ENCODE data around the gene SLC4A9.

Gene SLC4A9

GRCh38 chr5:140357726-140358093 is 2.3 kb upstream of the SLC4A9 start:
- peak; percentile 71 for DNase-seq (ENCODE audit: low read depth, low spot score)
- peak overlapping the region; percentile 29 for H3K4me3 ChIP-seq (ENCODE audit: low read length)

GRCh38 chr5:140358738-140359310 is 1.2 kb upstream of the SLC4A9 start:
- H3K4me3 ChIP-seq (ENCODE audit: low read length) = no peak overlapping the region
- DNase-seq (ENCODE audit: low read depth, low spot score) = no peak

DNA sequence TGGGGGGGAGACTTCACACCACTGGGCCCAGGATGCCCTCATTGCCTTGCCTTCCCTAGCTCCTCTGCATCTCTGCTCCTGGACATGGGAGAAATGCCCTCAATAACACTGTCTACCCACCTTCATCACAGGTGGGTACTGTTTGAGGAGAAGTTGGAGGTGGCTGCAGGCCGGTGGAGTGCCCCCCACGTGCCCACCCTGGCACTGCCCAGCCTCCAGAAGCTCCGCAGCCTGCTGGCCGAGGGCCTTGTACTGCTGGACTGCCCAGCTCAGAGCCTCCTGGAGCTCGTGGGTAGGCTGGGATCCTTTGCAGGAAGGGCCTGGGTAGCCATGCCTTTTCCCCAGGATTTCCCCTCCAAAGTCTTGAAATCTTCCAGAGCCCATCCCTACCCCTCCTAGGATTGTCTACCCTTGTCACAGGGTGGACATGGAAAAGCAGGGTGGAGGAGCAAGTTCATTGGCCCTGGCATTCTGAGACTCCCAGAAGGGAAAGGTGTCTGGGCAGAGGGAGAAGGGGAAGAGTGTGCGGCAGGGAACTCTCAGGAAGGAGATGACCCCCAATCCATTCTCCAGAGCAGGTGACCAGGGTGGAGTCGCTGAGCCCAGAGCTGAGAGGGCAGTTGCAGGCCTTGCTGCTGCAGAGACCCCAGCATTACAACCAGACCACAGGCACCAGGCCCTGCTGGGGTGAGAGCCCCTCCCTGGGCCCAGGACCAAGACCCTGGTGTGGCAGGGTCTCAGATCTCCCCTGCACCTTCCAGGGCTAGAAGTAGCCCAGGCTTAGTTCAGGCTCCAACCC is 886 bp downstream of the SLC4A9 start:
- DNase-seq (ENCODE audit: low read depth, low spot score) = no peak
- no peak overlapping the region for H3K4me3 ChIP-seq (ENCODE audit: low read length)

- no peak overlapping the region for H3K4me3 ChIP-seq (ENCODE audit: low read length)
- DNase-seq (ENCODE audit: low read depth, low spot score) = no peak
These were observed 1.9 kb downstream of the SLC4A9 start for GRCh38 chr5:140361901-140362300.

GRCh38 chr5:140362311-140362710 is 2.3 kb downstream of the SLC4A9 start:
- H3K4me3 ChIP-seq (ENCODE audit: low read length) = no peak overlapping the region

GRCh38 chr5:140362875-140363630 is 3.1 kb downstream of the SLC4A9 start:
- 0 out of 2 replicates have a peak overlapping the region, but pooled peaks have one; percentile 7 for H3K4me3 ChIP-seq (ENCODE audit: low read length)
- no peak for DNase-seq (ENCODE audit: low read depth, low spot score)

More at GRCh38 chr5:140362311-140362710, 2.3 kb downstream of the SLC4A9 start:
- DNase-seq (ENCODE audit: low read depth, low spot score) = no peak

- no peak for DNase-seq (ENCODE audit: low read depth, low spot score)
- H3K4me3 ChIP-seq (ENCODE audit: low read length) = no peak overlapping the region
These were observed 3.9 kb downstream of the SLC4A9 start for GRCh38 chr5:140363631-140364471.

DNA sequence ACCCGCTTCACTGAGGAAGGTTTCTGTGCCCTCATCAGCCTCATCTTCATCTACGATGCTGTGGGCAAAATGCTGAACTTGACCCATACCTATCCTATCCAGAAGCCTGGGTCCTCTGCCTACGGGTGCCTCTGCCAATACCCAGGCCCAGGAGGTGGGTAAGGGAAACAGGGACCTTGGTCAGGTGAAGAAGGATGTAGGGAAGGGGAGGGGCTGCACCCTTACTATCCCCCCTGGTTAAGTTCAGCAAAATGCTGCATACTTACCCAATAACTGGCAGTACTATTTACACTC is 4.4 kb downstream of the SLC4A9 start:
- DNase-seq (ENCODE audit: low read depth, low spot score) = no peak
- H3K4me3 ChIP-seq (ENCODE audit: low read length) = no peak overlapping the region

GRCh38 chr5:140365282-140365681 is 5.3 kb downstream of the SLC4A9 start:
- no peak overlapping the region for H3K4me3 ChIP-seq (ENCODE audit: low read length)
- no peak for DNase-seq (ENCODE audit: low read depth, low spot score)

DNA sequence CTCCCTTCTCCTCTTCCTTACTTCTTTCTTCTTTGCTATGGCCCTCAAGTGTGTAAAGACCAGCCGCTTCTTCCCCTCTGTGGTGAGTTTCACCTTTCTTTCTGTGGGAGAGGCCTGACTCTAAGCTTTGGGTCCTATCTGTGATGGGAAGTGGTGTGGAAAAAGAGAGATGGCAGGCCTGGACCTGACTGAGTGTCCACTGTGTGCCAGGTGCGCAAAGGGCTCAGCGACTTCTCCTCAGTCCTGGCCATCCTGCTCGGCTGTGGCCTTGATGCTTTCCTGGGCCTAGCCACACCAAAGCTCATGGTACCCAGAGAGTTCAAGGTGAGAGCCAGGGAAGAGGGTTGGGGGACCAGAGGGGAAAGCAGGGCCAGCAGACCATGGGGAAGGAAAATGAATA is 5.9 kb downstream of the SLC4A9 start:
- no peak overlapping the region for H3K4me3 ChIP-seq (ENCODE audit: low read length)
- DNase-seq (ENCODE audit: low read depth, low spot score) = no peak

DNA sequence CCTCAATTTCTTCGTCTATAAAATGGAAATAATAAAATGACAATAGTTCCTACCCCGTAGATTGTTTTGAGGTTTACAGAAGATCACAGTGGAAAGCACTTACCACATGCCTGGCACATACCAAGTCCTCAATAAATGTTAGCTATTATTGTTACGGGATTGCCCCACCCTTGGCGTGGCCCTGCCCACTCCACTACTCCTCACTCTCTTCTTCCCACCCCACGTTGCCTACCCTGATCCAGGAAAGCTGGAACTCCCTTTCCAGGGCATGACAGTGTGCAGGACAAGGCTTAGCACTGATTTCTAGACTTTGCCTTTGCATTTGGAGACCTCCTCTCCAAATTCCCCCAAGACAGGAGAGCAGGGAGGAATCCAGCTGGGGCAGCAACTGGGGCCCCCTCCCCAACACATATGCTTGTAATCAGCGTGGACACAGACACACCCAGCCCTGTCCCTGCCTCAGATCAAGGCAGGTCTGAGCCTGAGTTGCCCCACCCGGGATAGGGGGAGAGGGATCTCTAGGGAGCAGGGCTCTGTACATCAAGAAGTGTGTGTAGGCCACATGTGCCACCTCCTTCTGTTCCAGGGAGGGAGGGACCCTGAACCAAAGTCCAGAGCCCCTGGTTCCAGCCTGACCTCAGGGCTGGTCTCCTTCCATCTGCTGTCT is 6.7 kb downstream of the SLC4A9 start:
- DNase-seq (ENCODE audit: low read depth, low spot score) = no peak

DNA sequence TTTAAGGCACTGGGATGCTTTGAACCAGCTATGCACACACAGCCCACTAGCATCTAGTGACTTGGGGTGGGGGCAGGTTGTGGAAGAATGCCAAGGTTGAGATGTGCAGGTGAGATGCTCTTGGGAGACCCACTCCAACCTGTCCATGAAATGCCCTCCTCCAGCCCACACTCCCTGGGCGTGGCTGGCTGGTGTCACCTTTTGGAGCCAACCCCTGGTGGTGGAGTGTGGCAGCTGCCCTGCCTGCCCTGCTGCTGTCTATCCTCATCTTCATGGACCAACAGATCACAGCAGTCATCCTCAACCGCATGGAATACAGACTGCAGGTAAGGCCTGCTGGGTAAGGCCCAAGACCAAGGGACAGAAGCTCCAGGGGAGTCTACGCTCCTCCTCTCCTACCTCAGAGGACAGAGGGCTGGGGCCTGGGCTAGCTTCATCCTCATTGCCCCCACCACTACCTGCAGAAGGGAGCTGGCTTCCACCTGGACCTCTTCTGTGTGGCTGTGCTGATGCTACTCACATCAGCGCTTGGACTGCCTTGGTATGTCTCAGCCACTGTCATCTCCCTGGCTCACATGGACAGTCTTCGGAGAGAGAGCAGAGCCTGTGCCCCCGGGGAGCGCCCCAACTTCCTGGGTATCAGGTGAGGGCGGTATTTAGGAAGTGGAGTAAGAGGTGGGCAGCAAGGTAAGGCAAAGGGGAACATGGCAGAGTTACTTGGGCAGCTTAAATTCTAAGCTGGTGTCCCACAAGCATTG is 7.4 kb downstream of the SLC4A9 start:
- DNase-seq (ENCODE audit: low read depth, low spot score) = no peak
- no peak overlapping the region for H3K4me3 ChIP-seq (ENCODE audit: low read length)

More for the DNA sequence above, 6.7 kb downstream of the SLC4A9 start:
- no peak overlapping the region for H3K4me3 ChIP-seq (ENCODE audit: low read length)

GRCh38 chr5:140371356-140372151 is 11.6 kb downstream of the SLC4A9 start:
- DNase-seq (ENCODE audit: low read depth, low spot score) = no peak

DNA sequence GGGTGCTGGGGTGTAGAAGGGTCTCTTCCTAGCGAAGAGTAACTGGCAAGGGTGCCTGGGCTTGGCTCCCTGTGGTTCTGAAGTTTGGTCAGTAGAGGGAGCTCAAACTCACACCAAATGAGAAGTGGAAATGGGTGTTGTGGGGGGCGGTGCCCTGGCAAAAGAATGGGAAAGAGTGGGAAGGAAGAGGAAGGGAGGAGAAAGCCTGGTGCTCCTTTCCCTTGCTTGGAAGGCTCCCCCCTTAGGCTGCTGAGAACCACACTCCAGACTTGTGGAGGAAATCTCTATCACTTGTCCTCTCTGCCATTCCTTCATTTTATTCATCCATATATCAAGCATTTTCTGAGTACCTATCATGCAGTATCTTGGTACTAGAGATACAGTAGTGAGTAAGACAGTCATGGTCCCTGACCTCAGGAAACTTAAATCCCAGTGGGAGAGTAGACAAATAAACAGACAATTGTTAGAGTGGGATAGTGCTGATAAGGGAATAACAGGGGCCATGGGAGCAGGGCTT is 13.0 kb downstream of the SLC4A9 start:
- DNase-seq (ENCODE audit: low read depth, low spot score) = no peak
- no peak overlapping the region for H3K4me3 ChIP-seq (ENCODE audit: low read length)

More at GRCh38 chr5:140371356-140372151, 11.6 kb downstream of the SLC4A9 start:
- H3K4me3 ChIP-seq (ENCODE audit: low read length) = no peak overlapping the region

- no peak for DNase-seq (ENCODE audit: low read depth, low spot score)
- no peak overlapping the region for H3K4me3 ChIP-seq (ENCODE audit: low read length)
These were observed 21.4 kb downstream of the SLC4A9 start for GRCh38 chr5:140381351-140381750.

- no peak overlapping the region for H3K4me3 ChIP-seq (ENCODE audit: low read length)
- no peak for DNase-seq (ENCODE audit: low read depth, low spot score)
These were observed 22.0 kb downstream of the SLC4A9 start for GRCh38 chr5:140381972-140382371.

GRCh38 chr5:140382866-140383265 is 22.9 kb downstream of the SLC4A9 start:
- DNase-seq (ENCODE audit: low read depth, low spot score) = no peak
- no peak overlapping the region for H3K4me3 ChIP-seq (ENCODE audit: low read length)
